M059J (cell line): ENCODE measurements around the gene TRAF2. TPM values are rescaled to one million over a fixed set of nuclear protein-coding genes. Genes with fewer than 3 reads are reported as not detected.

Experiments
- DNase-seq: peaks from one replicate; pipeline ENCODE4 v3.0.0-alpha.2; 2012; ENCODE audit warnings: low read depth
- total RNA-seq: library from RNA; depleted of rRNA; stranded (reverse); fragments of >200 nt; shearing (Covaris generic); gene quantifications from 2 replicates; pipeline ENCODE4 v1.2.3, GENCODE V29; 2014

TRAF2 gene
- total RNA-seq, 1 experiment from 2014 or later: 26.8 TPM

GRCh38 chr9:136937186-136938001, 51.1 kb downstream of the TRAF2 start:
- no peak for DNase-seq

DNA sequence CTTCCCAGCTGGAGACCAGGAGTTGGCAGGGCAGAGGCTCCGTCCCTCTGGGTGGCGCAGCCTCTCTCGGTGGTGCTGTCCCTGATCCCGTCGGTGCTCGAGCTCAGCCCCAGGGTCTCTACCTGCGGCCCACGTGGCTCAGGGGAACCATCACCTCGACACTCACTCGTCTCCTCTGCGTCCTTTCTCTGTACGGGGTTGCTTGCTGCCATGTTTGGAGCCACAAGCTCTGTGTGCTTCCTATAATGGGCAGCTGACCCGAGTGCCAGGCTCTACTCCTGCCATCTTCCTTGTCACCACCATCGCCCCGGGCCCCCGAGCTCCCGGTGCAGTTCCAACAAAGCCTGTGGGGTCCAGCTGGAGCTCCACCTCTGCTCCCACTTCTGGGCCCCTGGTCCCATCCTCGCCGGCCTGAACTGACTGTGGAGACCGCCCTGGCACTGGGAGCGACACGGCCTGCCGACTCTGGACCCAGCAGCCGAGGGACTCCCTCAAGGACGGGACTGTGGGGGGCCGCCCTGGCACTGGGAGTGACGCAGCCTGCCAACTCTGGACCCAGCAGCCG, 53.2 kb downstream of the TRAF2 start:
- DNase-seq: no peak

DNA sequence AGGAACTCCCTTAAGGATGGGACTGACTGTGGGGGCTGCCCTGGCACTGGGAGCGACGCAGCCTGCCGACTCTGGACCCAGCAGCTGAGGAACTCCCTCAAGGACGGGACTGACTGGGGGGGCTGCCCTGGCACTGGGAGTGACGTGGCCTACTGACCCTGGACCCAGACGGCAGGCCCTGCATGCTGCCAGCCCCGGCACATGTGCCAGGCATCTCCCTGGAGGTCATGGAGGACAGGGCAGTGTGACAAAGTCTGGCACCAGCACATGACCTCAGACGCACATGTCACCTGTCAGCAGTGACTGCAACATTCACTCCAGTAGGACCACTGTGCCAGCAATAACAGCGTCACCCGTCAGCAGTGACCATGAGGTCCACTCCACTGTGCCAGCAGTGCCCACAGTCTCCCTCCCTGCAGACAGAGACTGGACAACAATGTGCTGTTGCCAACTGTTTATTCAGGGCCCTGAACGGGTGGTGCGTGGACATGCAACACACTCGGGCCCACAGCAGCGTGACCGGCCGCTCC, 53.7 kb downstream of the TRAF2 start:
- DNase-seq: no peak

- DNase-seq: no peak
These were observed 54.4 kb downstream of the TRAF2 start for GRCh38 chr9:136940526-136941230.

- no peak for DNase-seq
These were observed 55.2 kb downstream of the TRAF2 start for GRCh38 chr9:136941231-136942111.

DNA sequence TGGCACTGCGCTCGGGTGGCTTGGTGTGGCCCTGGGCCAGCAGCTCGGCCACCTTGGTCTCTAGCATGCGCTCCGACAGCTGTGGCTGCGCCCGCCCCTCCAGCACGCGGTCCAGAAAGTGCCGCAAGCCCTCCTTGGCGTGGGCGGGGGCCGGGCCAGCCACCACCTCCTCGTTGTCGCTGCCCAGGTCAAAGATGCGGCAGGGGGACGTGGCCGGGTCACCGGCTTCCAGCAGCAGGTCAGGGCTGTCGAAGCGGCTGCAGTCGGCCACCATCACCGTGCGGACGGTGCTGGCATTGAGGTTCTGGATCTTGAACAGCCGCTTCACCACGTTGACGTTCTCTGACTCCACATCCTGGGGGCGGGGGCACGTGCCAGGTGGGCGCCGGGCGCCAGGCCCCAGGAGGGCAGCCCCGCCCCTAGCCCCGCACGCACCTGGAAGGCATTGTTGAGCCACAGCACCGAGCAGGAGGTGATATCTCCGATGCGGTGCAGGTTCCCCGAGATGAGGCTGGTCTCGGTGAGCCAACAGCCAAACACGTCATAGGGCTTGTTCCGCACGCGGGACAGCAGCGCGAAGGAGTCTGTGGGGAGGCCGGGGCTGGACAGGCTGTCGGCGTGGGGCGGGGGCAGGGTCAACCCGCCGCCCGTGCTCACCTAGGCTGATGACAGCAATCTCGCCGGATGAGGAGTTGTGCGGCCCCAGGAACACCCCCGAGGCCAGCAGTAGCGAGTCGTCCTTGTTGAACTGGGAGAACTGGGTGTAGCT, 56.0 kb downstream of the TRAF2 start:
- no peak for DNase-seq

DNA sequence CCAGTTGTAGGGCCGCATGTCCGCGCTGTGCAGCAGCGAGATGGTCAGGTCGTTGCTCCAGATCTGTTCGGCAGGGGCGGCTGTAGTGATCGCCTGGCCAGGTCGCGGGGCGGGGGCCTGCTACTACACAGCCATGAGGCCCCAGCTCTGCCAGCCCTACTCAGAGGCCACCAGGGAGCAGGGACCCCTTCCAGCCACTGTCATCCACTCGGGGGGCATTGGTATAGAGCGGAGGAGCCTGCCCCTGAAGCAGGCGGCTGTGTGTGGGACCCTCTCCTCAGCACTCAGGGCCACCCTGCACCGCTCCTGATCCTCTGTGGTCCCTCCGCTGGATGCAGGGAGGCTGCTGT, 56.5 kb downstream of the TRAF2 start:
- DNase-seq: no peak

GRCh38 chr9:136943291-136944211, 57.2 kb downstream of the TRAF2 start:
- peak; percentile 52 for DNase-seq

- peak; percentile 66 for DNase-seq
These were observed 57.8 kb downstream of the TRAF2 start for GRCh38 chr9:136944212-136944518.

DNA sequence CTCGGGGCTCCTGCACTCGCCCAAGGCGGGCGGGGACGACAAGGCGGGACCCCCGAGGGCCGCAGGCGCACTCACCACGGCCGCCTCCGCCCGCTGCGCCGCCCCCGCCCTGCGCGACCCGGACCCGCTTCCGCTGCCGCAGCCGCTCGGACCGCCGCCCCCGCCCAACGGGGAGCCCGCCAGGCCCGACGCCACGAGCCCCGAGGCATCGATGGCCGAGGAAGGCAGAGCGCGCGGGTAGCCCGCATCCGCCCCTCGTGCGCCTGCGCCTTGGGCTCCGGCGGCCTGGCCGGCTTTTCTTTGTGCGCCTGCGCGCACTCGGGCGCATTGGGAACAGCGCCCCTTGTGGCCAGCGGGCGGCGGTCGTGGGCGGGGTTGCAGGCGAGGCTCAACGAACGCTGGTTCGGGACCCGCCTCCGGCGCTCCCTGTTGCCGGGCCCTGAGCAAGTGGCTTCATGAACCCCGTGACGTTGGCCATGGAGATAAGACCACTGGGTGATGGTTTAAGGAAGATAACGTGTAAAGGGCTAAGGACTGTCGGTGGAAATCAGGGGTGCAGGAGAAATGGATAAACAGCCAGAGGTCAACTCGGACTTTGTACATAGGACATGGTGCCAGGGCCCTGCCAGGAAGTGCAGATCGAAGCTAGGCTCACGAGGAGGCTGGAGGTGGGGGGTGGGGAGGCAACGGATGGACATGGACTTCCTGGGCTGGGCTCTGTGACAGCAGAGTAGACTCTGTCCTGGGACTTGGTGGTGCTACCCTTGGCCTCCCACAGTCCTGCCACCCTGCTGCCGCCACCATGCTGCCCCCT, 58.4 kb downstream of the TRAF2 start, which contains the start of the genes C8G and FBXW5:
TSS of gene C8G (plus strand) at position 725 of the 814 bp plus-strand sequence. CDS start at position 803, 78 bp downstream.
TSS of gene FBXW5 (minus strand) at position 220 of the 814 bp plus-strand sequence. CDS start 655 bp downstream, outside the sequence.
- peak; percentile 92 for DNase-seq

DNA sequence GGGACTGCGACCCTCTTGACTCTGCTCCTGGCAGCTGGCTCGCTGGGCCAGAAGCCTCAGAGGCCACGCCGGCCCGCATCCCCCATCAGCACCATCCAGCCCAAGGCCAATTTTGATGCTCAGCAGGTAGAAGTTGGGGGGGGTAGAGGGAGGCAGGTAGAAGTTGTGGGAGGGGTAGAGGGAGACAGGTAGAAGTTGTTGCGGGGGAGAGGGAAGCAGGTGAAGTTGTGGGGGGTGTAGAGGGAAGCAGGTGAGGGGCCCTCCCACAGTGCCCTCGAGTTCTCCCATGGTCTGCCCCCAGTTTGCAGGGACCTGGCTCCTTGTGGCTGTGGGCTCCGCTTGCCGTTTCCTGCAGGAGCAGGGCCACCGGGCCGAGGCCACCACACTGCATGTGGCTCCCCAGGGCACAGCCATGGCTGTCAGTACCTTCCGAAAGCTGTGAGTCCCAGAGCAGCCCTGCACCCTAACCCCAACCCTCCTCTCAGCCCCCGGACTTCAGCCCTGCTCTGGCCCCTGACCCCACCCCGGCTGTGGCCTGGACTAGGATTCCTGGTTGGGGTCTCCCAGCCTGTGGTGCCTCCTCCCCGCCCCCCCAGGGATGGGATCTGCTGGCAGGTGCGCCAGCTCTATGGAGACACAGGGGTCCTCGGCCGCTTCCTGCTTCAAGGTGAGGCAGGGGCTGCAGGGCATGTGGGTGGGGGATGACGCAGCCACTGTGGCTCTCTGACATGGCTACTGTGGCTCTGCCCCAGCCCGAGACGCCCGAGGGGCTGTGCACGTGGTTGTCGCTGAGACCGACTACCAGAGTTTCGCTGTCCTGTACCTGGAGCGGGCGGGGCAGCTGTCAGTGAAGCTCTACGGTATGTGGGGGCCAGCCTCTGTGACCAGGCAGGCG, 59.3 kb downstream of the TRAF2 start:
- DNase-seq: no peak

DNA sequence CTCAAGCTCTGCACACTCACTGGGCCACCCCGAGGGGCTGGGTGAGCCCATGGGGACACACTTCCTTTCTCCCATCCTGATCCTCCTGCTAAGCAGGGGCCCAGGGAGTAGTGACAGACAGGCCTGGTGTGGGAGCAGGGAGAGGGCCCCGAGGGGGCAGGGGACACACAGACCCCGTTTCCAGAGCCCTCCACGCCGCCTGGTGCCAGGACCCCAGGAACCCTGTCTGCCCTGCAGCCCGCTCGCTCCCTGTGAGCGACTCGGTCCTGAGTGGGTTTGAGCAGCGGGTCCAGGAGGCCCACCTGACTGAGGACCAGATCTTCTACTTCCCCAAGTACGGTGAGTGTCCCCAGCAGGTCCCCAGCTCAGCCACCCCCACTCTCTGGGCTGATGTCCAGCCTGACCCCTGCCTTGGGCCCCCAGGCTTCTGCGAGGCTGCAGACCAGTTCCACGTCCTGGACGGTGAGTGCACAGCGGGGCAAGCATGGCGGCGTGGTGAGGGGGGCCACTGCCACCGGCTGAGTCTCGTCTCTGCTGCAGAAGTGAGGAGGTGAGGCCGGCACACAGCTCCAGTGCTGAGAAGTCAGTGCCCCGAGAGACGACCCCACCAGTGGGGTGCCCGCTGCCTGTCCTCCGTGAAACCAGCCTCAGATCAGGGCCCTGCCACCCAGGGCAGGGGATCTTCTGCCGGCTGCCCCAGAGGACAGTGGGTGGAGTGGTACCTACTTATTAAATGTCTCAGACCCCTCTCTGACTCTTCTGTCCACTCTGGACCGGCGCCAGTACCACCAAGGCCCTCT, 60.1 kb downstream of the TRAF2 start:
- DNase-seq: no peak

DNA sequence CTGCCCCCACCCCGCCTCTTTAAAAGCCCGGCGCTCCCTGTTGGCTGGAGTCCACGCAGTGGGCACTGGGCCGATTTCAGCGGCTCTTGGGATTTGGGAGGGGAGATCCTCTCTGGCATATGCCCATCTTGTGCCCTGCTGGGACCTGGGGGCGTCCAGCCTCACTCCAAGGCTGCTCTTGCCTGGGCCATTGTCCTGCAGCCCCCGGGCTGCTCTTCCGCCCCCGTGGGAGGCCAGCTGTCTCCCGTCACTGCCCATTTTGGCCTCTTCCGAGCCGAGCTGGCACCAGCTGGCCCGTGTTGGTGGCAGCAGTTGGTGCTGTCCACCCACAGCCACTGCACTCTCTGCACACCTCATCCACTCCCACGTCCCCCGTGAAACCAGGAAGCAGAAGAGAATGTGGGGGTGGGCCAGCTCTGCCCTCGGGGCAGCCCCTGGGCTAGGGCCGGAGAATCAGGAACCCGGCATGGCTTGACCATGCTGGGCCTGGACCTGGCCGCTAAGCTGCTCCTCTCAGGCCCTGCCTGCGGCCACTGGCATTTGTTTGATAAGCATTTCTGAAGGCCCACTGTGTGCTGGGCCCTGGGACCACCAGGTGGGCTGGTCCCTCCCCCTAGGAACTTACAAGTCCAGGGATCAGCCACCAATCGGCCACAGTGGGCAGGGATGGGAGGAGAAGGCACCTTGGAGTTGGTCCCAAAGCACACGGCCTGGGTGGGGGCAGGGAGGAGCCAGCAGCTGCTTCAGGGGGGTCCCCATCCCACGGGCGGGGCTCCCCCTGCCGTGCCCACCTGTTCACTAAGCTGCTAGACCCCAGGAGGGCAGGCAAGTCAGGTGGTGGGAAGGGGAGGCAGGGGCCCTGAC, 60.9 kb downstream of the TRAF2 start:
- DNase-seq: no peak

DNA sequence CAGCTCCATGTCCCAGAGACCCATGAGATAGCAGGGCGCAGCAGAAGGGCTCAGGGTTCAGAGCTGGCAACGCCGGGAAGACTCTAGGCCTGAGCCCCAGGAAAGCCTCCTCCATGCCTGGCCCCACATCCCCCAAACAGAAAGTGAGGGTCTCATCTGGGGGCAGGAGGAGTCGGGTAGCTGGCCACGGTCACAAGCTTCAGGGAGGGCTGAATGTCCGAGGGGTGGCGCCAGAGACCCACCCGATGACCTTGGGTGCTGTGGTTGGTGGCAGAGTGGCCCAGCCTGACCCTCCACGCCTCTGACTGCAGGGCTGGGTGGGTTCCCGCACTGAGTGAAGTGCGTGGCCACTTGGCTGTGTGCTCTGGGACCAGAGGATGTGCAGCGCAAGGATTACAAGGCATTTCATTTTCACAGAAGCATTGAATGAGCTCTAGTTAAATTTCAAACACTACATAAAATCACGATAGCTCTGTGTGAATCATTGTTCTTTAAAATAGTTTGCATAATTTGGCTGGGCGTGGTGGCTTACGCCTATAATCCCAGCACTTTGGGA, 61.7 kb downstream of the TRAF2 start:
- DNase-seq: peak; percentile 43

- no peak for DNase-seq
These were observed 63.0 kb downstream of the TRAF2 start for GRCh38 chr9:136949239-136949816.
